Nephron (organoid): ENCODE results near the gene ANLN.

Experiments
- H3K27ac Mint-ChIP-seq, 3 experiments: 2 replicates each; pipeline ENCODE4 v1.8.0; 2020; ENCODE audit warnings: mixed read lengths in 3 of 3, mild to moderate bottlenecking in 2 of 3, moderate library complexity in 1 of 3
- H3K27me3 Mint-ChIP-seq: 2 replicates; pipeline ENCODE4 v1.8.0; 2021; ENCODE audit warnings: low read depth, mild to moderate bottlenecking, moderate library complexity, mixed read lengths
- H3K36me3 Mint-ChIP-seq: 2 replicates; pipeline ENCODE4 v1.8.0; 2020; ENCODE audit warnings: low read depth, mixed read lengths
- H3K4me1 Mint-ChIP-seq: 2 replicates; pipeline ENCODE4 v1.8.0; 2020; ENCODE audit warnings: mixed read lengths
- H3K4me3 Mint-ChIP-seq, 3 experiments: 2 replicates each; pipeline ENCODE4 v1.8.0; 2020; ENCODE audit warnings: mild to moderate bottlenecking in 3 of 3, mixed read lengths in 3 of 3, moderate library complexity in 2 of 3
- H3K9me3 Mint-ChIP-seq: 2 replicates; pipeline ENCODE4 v1.8.0; 2020; ENCODE audit warnings: mixed read lengths
- CTCF ChIP-seq, 3 experiments: fragments of 200-600 bp; sonication (generic); IDR thresholded peaks; one replicate each; pipeline ENCODE4 v1.5.0; 2021; ENCODE audit warnings: antibody characterized with exemption in 3 of 3; ENCODE audit not compliant: unreplicated experiment in 3 of 3

The ANLN gene

GRCh38 chr7:36456138-36456537 lies 66.5 kb downstream of the ANLN start:
- Mint-ChIP-seq H3K4me1 (no peaks in the 10 kb centered on the region), H3K9me3 (no peaks in the 10 kb centered on the region), H3K4me3 (no peak overlapping the region), H3K36me3 (peaks cover 22% of the 10 kb centered on the region), H3K27me3 (no peaks in the 10 kb centered on the region), H3K27ac (no peak overlapping the region)
- TF ChIP-seq CTCF (IDR thresholded peaks at IDR 0.05; ENCODE audit: unreplicated experiment in 3 of 3): no peak

DNA sequence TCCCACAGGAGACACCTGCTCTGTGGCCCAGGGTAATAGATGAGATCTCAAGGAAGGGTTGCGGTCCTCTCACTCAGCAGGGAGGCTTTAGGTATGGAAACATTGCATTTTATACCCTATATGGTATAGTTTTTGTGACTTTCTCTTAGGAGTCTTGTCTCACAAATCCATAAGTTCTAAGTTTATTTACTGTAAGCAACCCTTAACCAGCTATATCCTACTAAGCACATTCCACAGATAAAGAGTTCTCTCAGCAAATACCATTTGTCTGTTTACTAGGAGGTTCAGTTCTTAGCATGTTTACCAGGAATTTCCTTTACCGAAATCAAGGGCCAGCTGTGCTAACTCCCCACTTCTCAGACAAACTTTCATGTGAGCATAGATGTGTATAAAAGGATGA lies 66.9 kb downstream of the ANLN start:
- H3K4me3 Mint-ChIP-seq: no peak overlapping the region
- no peak overlapping the region for H3K27ac Mint-ChIP-seq
- no peaks in the 10 kb centered on the region for H3K4me1 Mint-ChIP-seq
- H3K27me3 Mint-ChIP-seq: no peaks in the 10 kb centered on the region
- H3K9me3 Mint-ChIP-seq: no peaks in the 10 kb centered on the region
- H3K36me3 Mint-ChIP-seq: peaks cover 20% of the 10 kb centered on the region
- no peak for TF ChIP-seq CTCF (IDR thresholded peaks at IDR 0.05; ENCODE audit: unreplicated experiment in 3 of 3)

- Mint-ChIP-seq H3K36me3 (peaks cover 1% of the 10 kb centered on the region), H3K9me3 (no peaks in the 10 kb centered on the region), H3K4me3 (no peak overlapping the region), H3K27ac (no peak overlapping the region), H3K4me1 (no peaks in the 10 kb centered on the region), H3K27me3 (no peaks in the 10 kb centered on the region)
- TF ChIP-seq CTCF (IDR thresholded peaks at IDR 0.05; ENCODE audit: unreplicated experiment in 3 of 3): no peak
These were observed 69.7 kb downstream of the ANLN start for GRCh38 chr7:36459236-36459960.

DNA sequence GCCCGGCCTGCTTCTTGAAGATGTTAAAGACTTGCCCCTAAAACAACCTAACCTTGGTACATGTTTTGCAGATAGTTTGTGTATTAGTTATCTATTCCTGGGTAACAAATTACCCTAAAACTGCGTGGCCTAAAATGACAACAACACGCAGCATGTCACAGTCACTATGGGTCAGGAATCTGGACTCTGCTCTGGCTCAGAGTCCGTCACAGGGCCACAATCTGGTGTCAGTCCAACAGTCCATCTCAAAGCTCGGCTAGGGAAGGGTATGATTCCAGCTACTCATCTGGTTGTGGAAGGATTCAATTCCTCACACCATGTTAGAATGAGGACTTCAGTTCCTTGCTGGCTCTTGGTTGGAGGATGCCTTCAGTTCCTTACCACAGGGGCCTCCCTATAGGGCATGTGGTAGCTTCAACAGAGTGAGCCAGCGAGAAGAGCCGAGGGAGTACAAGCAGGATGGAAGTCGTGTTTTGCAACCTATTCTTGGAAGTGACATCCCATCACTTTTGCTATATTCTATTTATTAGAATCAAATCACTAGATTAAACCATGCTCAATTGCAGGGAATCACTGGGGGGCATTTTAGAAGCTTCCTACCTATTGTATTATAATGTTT lies 71.3 kb downstream of the ANLN start:
- H3K36me3 Mint-ChIP-seq: no peaks in the 10 kb centered on the region
- no peak overlapping the region for H3K27ac Mint-ChIP-seq
- H3K9me3 Mint-ChIP-seq: peaks cover 2% of the 10 kb centered on the region
- no peak for TF ChIP-seq CTCF (IDR thresholded peaks at IDR 0.05; ENCODE audit: unreplicated experiment in 3 of 3)
- no peaks in the 10 kb centered on the region for H3K27me3 Mint-ChIP-seq
- no peak overlapping the region for H3K4me3 Mint-ChIP-seq
- no peaks in the 10 kb centered on the region for H3K4me1 Mint-ChIP-seq

DNA sequence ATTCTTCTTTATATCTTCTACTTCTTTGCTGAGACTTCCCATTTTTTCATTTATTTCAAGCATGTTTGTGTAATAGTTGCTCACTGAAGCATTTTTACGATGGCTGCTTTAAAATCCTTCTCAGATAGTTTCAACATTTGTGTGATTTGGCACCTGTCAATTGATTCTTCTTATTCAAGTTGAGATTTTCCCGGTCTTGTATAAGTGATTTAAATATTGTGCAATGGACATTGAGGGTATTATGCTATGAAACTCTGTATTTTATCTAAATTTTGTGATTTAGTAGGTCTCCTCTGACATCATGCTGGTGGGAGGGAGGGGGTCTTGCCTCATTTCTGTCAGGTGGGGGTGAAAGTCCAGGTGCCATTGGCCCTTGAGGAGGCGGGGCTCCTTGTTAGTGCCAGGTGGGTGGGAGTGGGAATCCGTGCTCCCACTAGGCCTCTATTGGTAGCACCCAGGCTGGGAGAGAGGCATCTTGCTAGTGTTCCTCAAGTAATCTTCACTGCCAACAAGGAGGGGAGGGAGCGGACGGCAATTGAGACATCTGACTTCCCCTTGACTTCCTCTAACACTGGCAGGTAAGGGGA lies 73.0 kb downstream of the ANLN start:
- Mint-ChIP-seq H3K9me3 (peaks cover 2% of the 10 kb centered on the region), H3K4me1 (no peaks in the 10 kb centered on the region), H3K27ac (no peak overlapping the region), H3K4me3 (no peak overlapping the region), H3K27me3 (no peaks in the 10 kb centered on the region), H3K36me3 (no peaks in the 10 kb centered on the region)
- TF ChIP-seq CTCF (IDR thresholded peaks at IDR 0.05; ENCODE audit: unreplicated experiment in 3 of 3): no peak
